ENCODE data around the gene CSNK1A1.
A peak's percentile ranks its signal among the peaks of the same experiment; 100 is the strongest.

The CSNK1A1 gene

DNA sequence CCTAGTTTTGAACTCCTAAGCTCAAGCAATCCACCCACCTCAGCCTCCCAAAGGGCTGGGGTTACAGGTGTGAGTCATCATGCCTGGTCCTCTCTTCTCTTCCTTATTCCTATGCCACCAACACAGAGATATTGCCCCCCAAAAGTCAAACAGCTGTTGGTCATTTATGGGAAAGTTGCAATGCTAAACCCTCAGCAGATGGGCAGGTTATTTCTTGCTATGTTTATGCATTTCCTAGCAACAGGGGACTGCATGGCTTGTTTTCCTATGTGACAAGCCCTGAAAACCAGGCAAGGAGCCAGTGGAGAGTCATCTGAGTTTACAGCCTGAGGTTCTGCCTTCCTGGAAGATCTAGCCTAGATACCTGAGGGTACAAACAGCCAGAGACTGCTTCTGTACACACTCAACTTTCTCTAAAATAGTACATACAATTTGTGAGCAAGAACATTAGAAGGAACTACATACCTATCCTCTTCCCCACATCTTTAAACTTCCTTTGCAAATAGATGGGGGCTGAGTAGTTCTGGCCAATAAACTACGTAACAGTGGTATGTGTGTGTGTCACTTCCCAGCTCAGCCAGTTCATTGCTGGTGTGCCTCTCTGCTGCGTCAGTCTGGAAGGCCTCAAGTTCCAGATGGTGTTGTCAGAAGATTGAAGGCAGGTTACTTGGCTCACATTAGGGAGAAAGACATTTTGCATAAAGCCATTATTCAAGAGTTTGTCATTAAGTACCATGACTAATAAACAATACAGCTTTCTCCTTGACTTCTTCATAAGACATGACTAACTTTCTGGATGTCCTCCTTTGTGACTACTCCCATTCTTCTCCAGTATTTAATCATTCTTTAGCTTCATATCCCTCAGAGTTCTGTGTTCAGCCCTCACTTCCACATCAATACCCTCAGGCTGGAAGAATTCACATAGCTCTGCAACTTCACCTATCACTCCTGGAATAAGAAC is 65.3 kb downstream of the CSNK1A1 start:
- Histone ChIP-seq H4K8ac (ENCODE audit: low read length) (peak overlapping the region; percentile 37), H3K9me3 (ENCODE audit: control insufficient read depth, low read length) (no peaks in the 10 kb centered on the region), H3K14ac (ENCODE audit: low read length in 2 of 2) (no peak overlapping the region), H3K23ac (ENCODE audit: low read length in 2 of 2) (no peak overlapping the region), H3K4ac (ENCODE audit: low read depth in 1 of 2, low read length in 2 of 2) (no peak overlapping the region), H3K4me3 (ENCODE audit: insufficient read depth in 1 of 2, low read depth in 1 of 2, low read length in 2 of 2) (peak overlapping the region in 1 of 2 experiments; percentile 15), H2AK5ac (ENCODE audit: low read length, severe bottlenecking) (peak overlapping the region; percentile 61), H3K4me2 (ENCODE audit: low read length, poor library complexity, severe bottlenecking) (peak overlapping the region; percentile 7), H2BK12ac (ENCODE audit: low read length in 2 of 2) (peak overlapping the region in 1 of 2 experiments; percentile 66), H3K79me1 (replicated peaks; ENCODE audit: low read length, poor library complexity, severe bottlenecking) (no peaks in the 10 kb centered on the region), H3K27me3 (ENCODE audit: control insufficient read depth in 1 of 2, insufficient read depth in 1 of 2, low read length in 2 of 2) (no peaks in the 10 kb centered on the region), H3K36me3 (ENCODE audit: control insufficient read depth in 1 of 2, insufficient read depth in 2 of 2, low read depth in 1 of 2, low read length in 2 of 2) (no peaks in the 10 kb centered on the region), H2BK15ac (ENCODE audit: low read depth, poor library complexity, severe bottlenecking) (peak overlapping the region; percentile 23), H4K91ac (ENCODE audit: low read length) (peak overlapping the region; percentile 27), H3K9ac (ENCODE audit: low read length) (peak overlapping the region; percentile 86), H2BK120ac (ENCODE audit: low read depth, low read length) (peak overlapping the region; percentile 85), H2BK5ac (ENCODE audit: low read depth, low read length, poor library complexity, severe bottlenecking) (no peak overlapping the region), H3K4me1 (ENCODE audit: control insufficient read depth, insufficient read depth, low read depth, low read length) (peaks cover 8% of the 10 kb centered on the region), H3K27ac (ENCODE audit: low read length, poor library complexity, severe bottlenecking) (peak overlapping the region; percentile 88), H3K18ac (ENCODE audit: low read depth in 1 of 2, low read length in 2 of 2) (peak overlapping the region; percentile 38 to 75), H2AFZ (ENCODE audit: low read depth, low read length) (no peak overlapping the region)
- DNase-seq, result peak; percentile 100
- WGBS, result 0% methylated on average over 2 of the region's 2 CpGs

DNA sequence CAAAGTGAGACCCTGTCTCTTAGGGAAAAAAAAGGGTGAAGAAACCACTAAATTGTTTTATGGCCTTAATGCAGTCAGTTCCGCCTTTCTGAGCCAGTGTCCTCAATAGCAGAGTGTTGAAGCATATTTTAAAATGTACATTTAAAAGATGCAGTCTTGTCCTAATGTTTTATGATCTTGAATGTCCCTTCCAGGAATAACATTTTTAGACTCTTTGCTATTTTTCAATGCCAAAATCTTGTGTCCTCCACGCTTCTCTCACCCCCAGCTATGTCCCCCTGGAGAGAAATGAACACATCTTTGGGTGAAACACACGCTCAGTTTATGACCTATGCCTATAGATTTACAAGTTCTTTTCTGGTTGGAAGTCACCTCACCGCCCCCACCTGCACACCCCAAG is 69.8 kb downstream of the CSNK1A1 start:
- no peak overlapping the region for H2BK12ac ChIP-seq (ENCODE audit: low read length in 2 of 2)
- H2BK5ac ChIP-seq (ENCODE audit: low read depth, low read length, poor library complexity, severe bottlenecking), result no peak overlapping the region
- no peaks in the 10 kb centered on the region for H3K79me1 ChIP-seq (replicated peaks; ENCODE audit: low read length, poor library complexity, severe bottlenecking)
- DNase-seq, result no peak
- H3K9ac ChIP-seq (ENCODE audit: low read length), result peak overlapping the region; percentile 60
- no peaks in the 10 kb centered on the region for H3K36me3 ChIP-seq (ENCODE audit: control insufficient read depth in 1 of 2, insufficient read depth in 2 of 2, low read depth in 1 of 2, low read length in 2 of 2)
- H3K4me3 ChIP-seq (ENCODE audit: insufficient read depth in 1 of 2, low read depth in 1 of 2, low read length in 2 of 2), result no peak overlapping the region
- no peaks in the 10 kb centered on the region for H3K9me3 ChIP-seq (ENCODE audit: control insufficient read depth, low read length)
- H3K4me2 ChIP-seq (ENCODE audit: low read length, poor library complexity, severe bottlenecking), result no peak overlapping the region
- H3K4me1 ChIP-seq (ENCODE audit: control insufficient read depth, insufficient read depth, low read depth, low read length), result peaks cover 5% of the 10 kb centered on the region
- WGBS, result 76% methylated on average over 3 of the region's 4 CpGs
- no peak overlapping the region for H2AK5ac ChIP-seq (ENCODE audit: low read length, severe bottlenecking)
- H4K8ac ChIP-seq (ENCODE audit: low read length), result no peak overlapping the region
- H3K27ac ChIP-seq (ENCODE audit: low read length, poor library complexity, severe bottlenecking), result no peak overlapping the region
- H3K14ac ChIP-seq (ENCODE audit: low read length in 2 of 2), result no peak overlapping the region
- H3K27me3 ChIP-seq (ENCODE audit: control insufficient read depth in 1 of 2, insufficient read depth in 1 of 2, low read length in 2 of 2), result no peaks in the 10 kb centered on the region
- no peak overlapping the region for H3K23ac ChIP-seq (ENCODE audit: low read length in 2 of 2)
- H2BK120ac ChIP-seq (ENCODE audit: low read depth, low read length), result no peak overlapping the region
- no peak overlapping the region for H4K91ac ChIP-seq (ENCODE audit: low read length)
- no peak overlapping the region for H3K4ac ChIP-seq (ENCODE audit: low read depth in 1 of 2, low read length in 2 of 2)
- H3K18ac ChIP-seq (ENCODE audit: low read depth in 1 of 2, low read length in 2 of 2), result no peak overlapping the region
- no peak overlapping the region for H2AFZ ChIP-seq (ENCODE audit: low read depth, low read length)
- no peak overlapping the region for H2BK15ac ChIP-seq (ENCODE audit: low read depth, poor library complexity, severe bottlenecking)

GRCh38 chr5:149478761-149479160 is 72.5 kb downstream of the CSNK1A1 start:
- Histone ChIP-seq H3K36me3 (ENCODE audit: control insufficient read depth in 1 of 2, insufficient read depth in 2 of 2, low read depth in 1 of 2, low read length in 2 of 2) (no peaks in the 10 kb centered on the region), H2BK15ac (ENCODE audit: low read depth, poor library complexity, severe bottlenecking) (no peak overlapping the region), H3K27ac (ENCODE audit: low read length, poor library complexity, severe bottlenecking) (no peak overlapping the region), H3K4me1 (ENCODE audit: control insufficient read depth, insufficient read depth, low read depth, low read length) (peaks cover 5% of the 10 kb centered on the region), H3K4me2 (ENCODE audit: low read length, poor library complexity, severe bottlenecking) (no peak overlapping the region), H4K91ac (ENCODE audit: low read length) (no peak overlapping the region), H3K4ac (ENCODE audit: low read depth in 1 of 2, low read length in 2 of 2) (no peak overlapping the region), H3K9me3 (ENCODE audit: control insufficient read depth, low read length) (no peaks in the 10 kb centered on the region), H3K14ac (ENCODE audit: low read length in 2 of 2) (no peak overlapping the region), H3K27me3 (ENCODE audit: control insufficient read depth in 1 of 2, insufficient read depth in 1 of 2, low read length in 2 of 2) (no peaks in the 10 kb centered on the region), H2AK5ac (ENCODE audit: low read length, severe bottlenecking) (no peak overlapping the region), H3K79me1 (replicated peaks; ENCODE audit: low read length, poor library complexity, severe bottlenecking) (no peaks in the 10 kb centered on the region), H2BK12ac (ENCODE audit: low read length in 2 of 2) (no peak overlapping the region), H3K23ac (ENCODE audit: low read length in 2 of 2) (no peak overlapping the region), H3K18ac (ENCODE audit: low read depth in 1 of 2, low read length in 2 of 2) (no peak overlapping the region), H2AFZ (ENCODE audit: low read depth, low read length) (no peak overlapping the region), H3K4me3 (ENCODE audit: insufficient read depth in 1 of 2, low read depth in 1 of 2, low read length in 2 of 2) (no peak overlapping the region), H3K9ac (ENCODE audit: low read length) (no peak overlapping the region), H4K8ac (ENCODE audit: low read length) (no peak overlapping the region), H2BK120ac (ENCODE audit: low read depth, low read length) (no peak overlapping the region), H2BK5ac (ENCODE audit: low read depth, low read length, poor library complexity, severe bottlenecking) (no peak overlapping the region)
- 83% methylated on average over 2 of the region's 3 CpGs for WGBS
- no peak for DNase-seq

- H3K18ac ChIP-seq (ENCODE audit: low read depth in 1 of 2, low read length in 2 of 2), result no peak overlapping the region
- WGBS, result 85% methylated on average over 3 of the region's 3 CpGs
- no peak overlapping the region for H3K23ac ChIP-seq (ENCODE audit: low read length in 2 of 2)
- no peaks in the 10 kb centered on the region for H3K79me1 ChIP-seq (replicated peaks; ENCODE audit: low read length, poor library complexity, severe bottlenecking)
- no peak overlapping the region for H2BK12ac ChIP-seq (ENCODE audit: low read length in 2 of 2)
- H3K9ac ChIP-seq (ENCODE audit: low read length), result peak overlapping the region; percentile 14
- H2AFZ ChIP-seq (ENCODE audit: low read depth, low read length), result no peak overlapping the region
- no peak overlapping the region for H2BK5ac ChIP-seq (ENCODE audit: low read depth, low read length, poor library complexity, severe bottlenecking)
- no peak overlapping the region for H2BK120ac ChIP-seq (ENCODE audit: low read depth, low read length)
- H3K4me3 ChIP-seq (ENCODE audit: insufficient read depth in 1 of 2, low read depth in 1 of 2, low read length in 2 of 2), result no peak overlapping the region
- H3K4me1 ChIP-seq (ENCODE audit: control insufficient read depth, insufficient read depth, low read depth, low read length), result peaks cover 14% of the 10 kb centered on the region
- no peaks in the 10 kb centered on the region for H3K9me3 ChIP-seq (ENCODE audit: control insufficient read depth, low read length)
- no peak overlapping the region for H3K4me2 ChIP-seq (ENCODE audit: low read length, poor library complexity, severe bottlenecking)
- H4K8ac ChIP-seq (ENCODE audit: low read length), result no peak overlapping the region
- DNase-seq, result no peak
- no peak overlapping the region for H4K91ac ChIP-seq (ENCODE audit: low read length)
- no peak overlapping the region for H3K14ac ChIP-seq (ENCODE audit: low read length in 2 of 2)
- H3K27ac ChIP-seq (ENCODE audit: low read length, poor library complexity, severe bottlenecking), result no peak overlapping the region
- no peak overlapping the region for H2AK5ac ChIP-seq (ENCODE audit: low read length, severe bottlenecking)
- H3K4ac ChIP-seq (ENCODE audit: low read depth in 1 of 2, low read length in 2 of 2), result no peak overlapping the region
- no peaks in the 10 kb centered on the region for H3K27me3 ChIP-seq (ENCODE audit: control insufficient read depth in 1 of 2, insufficient read depth in 1 of 2, low read length in 2 of 2)
- no peaks in the 10 kb centered on the region for H3K36me3 ChIP-seq (ENCODE audit: control insufficient read depth in 1 of 2, insufficient read depth in 2 of 2, low read depth in 1 of 2, low read length in 2 of 2)
- no peak overlapping the region for H2BK15ac ChIP-seq (ENCODE audit: low read depth, poor library complexity, severe bottlenecking)
These were observed 75.5 kb downstream of the CSNK1A1 start for GRCh38 chr5:149475777-149476176.
